ENCODE data around the gene TAF1A.
A peak's percentile ranks its signal among the peaks of the same experiment; 100 is the strongest.

The TAF1A gene

DNA sequence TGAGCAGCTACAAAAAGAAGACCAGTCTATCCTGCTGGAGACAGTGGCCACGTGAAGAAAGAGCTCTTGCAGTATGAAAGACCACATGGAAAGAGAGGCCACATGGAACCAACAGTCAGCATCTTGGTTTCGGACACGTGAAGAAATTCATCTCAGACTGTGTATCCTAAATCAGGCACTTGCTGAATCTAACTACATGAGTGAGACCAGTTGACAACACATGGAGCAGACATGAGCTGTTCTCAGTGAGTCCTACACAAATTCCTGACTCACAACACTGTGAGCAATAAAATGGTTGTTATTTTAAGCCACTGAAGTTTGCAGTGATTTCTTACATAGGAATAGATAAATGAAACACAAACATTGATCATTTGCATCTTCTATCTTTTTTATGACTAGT is 2.4 kb upstream of the TAF1A start:
- Histone ChIP-seq H3K79me2 (ENCODE audit: control insufficient read depth, insufficient read depth, low read length) (peaks cover 7% of the 10 kb centered on the region), H3K36me3 (ENCODE audit: control insufficient read depth, insufficient read depth, low read length) (no peaks in the 10 kb centered on the region), H3K4ac (ENCODE audit: low read depth, low read length) (no peak overlapping the region), H3K27ac (ENCODE audit: low read depth, low read length) (no peak overlapping the region), H3K23ac (ENCODE audit: low read length) (no peak overlapping the region), H3K56ac (ENCODE audit: low read length) (no peak overlapping the region), H2AK5ac (ENCODE audit: low read length) (no peak overlapping the region), H3K4me2 (ENCODE audit: low read length) (no peak overlapping the region), H2BK15ac (replicated peaks; ENCODE audit: low read depth) (no peak overlapping the region), H2BK5ac (ENCODE audit: low read length) (no peak overlapping the region), H2BK120ac (ENCODE audit: low read depth, low read length) (no peak overlapping the region), H3K27me3 (ENCODE audit: insufficient read depth, low read length, poor library complexity) (peaks cover 2% of the 10 kb centered on the region), H3K4me1 (ENCODE audit: control insufficient read depth, low read depth, low read length) (no peaks in the 10 kb centered on the region), H3K18ac (ENCODE audit: low read length) (no peak overlapping the region), H3K79me1 (ENCODE audit: low read length) (peaks cover 4% of the 10 kb centered on the region), H4K8ac (ENCODE audit: low read depth, low read length) (no peak overlapping the region), H4K5ac (ENCODE audit: low read length) (no peak overlapping the region), H3K9ac (ENCODE audit: low read length) (no peak overlapping the region), H3K4me3 (ENCODE audit: low read length) (no peak overlapping the region)
- DNase-seq: no peak
- WGBS (ENCODE audit: extremely low coverage, insufficient coverage, low lambda C conversion rate): no CpG with 5 or more reads among the region's 3 CpGs

- no peak overlapping the region for H2BK120ac ChIP-seq (ENCODE audit: low read depth, low read length)
- no peak overlapping the region for H3K4me2 ChIP-seq (ENCODE audit: low read length)
- H4K8ac ChIP-seq (ENCODE audit: low read depth, low read length): no peak overlapping the region
- H3K9ac ChIP-seq (ENCODE audit: low read length): no peak overlapping the region
- no peak overlapping the region for H3K18ac ChIP-seq (ENCODE audit: low read length)
- H3K56ac ChIP-seq (ENCODE audit: low read length): no peak overlapping the region
- H3K27ac ChIP-seq (ENCODE audit: low read depth, low read length): no peak overlapping the region
- H3K36me3 ChIP-seq (ENCODE audit: control insufficient read depth, insufficient read depth, low read length): no peaks in the 10 kb centered on the region
- H2BK15ac ChIP-seq (replicated peaks; ENCODE audit: low read depth): no peak overlapping the region
- no CpG with 5 or more reads among the region's 1 CpG for WGBS (ENCODE audit: extremely low coverage, insufficient coverage, low lambda C conversion rate)
- H3K79me1 ChIP-seq (ENCODE audit: low read length): peaks cover 6% of the 10 kb centered on the region
- H2AK5ac ChIP-seq (ENCODE audit: low read length): no peak overlapping the region
- no peaks in the 10 kb centered on the region for H3K27me3 ChIP-seq (ENCODE audit: insufficient read depth, low read length, poor library complexity)
- H3K79me2 ChIP-seq (ENCODE audit: control insufficient read depth, insufficient read depth, low read length): peaks cover 11% of the 10 kb centered on the region
- no peak overlapping the region for H3K23ac ChIP-seq (ENCODE audit: low read length)
- no peak for DNase-seq
- no peaks in the 10 kb centered on the region for H3K4me1 ChIP-seq (ENCODE audit: control insufficient read depth, low read depth, low read length)
- no peak overlapping the region for H3K4me3 ChIP-seq (ENCODE audit: low read length)
- no peak overlapping the region for H3K4ac ChIP-seq (ENCODE audit: low read depth, low read length)
- no peak overlapping the region for H2BK5ac ChIP-seq (ENCODE audit: low read length)
- H4K5ac ChIP-seq (ENCODE audit: low read length): no peak overlapping the region
Measured at GRCh38 chr1:222588135-222588534, 1.6 kb downstream of the TAF1A start.

- Histone ChIP-seq H3K23ac (ENCODE audit: low read length) (no peak overlapping the region), H3K4me2 (ENCODE audit: low read length) (no peak overlapping the region), H3K4me1 (ENCODE audit: control insufficient read depth, low read depth, low read length) (no peaks in the 10 kb centered on the region), H3K4ac (ENCODE audit: low read depth, low read length) (no peak overlapping the region), H3K9ac (ENCODE audit: low read length) (no peak overlapping the region), H3K79me1 (ENCODE audit: low read length) (peaks cover 6% of the 10 kb centered on the region), H3K56ac (ENCODE audit: low read length) (no peak overlapping the region), H2AK5ac (ENCODE audit: low read length) (no peak overlapping the region), H3K4me3 (ENCODE audit: low read length) (no peak overlapping the region), H2BK120ac (ENCODE audit: low read depth, low read length) (no peak overlapping the region), H4K5ac (ENCODE audit: low read length) (no peak overlapping the region), H3K27ac (ENCODE audit: low read depth, low read length) (no peak overlapping the region), H3K18ac (ENCODE audit: low read length) (no peak overlapping the region), H3K36me3 (ENCODE audit: control insufficient read depth, insufficient read depth, low read length) (no peaks in the 10 kb centered on the region), H4K8ac (ENCODE audit: low read depth, low read length) (no peak overlapping the region), H3K79me2 (ENCODE audit: control insufficient read depth, insufficient read depth, low read length) (peaks cover 11% of the 10 kb centered on the region), H2BK15ac (replicated peaks; ENCODE audit: low read depth) (no peak overlapping the region), H2BK5ac (ENCODE audit: low read length) (no peak overlapping the region), H3K27me3 (ENCODE audit: insufficient read depth, low read length, poor library complexity) (no peaks in the 10 kb centered on the region)
- DNase-seq: no peak
- WGBS (ENCODE audit: extremely low coverage, insufficient coverage, low lambda C conversion rate): no CpG with 5 or more reads among the region's 2 CpGs
Measured at GRCh38 chr1:222586842-222587241, 2.9 kb downstream of the TAF1A start.

DNA sequence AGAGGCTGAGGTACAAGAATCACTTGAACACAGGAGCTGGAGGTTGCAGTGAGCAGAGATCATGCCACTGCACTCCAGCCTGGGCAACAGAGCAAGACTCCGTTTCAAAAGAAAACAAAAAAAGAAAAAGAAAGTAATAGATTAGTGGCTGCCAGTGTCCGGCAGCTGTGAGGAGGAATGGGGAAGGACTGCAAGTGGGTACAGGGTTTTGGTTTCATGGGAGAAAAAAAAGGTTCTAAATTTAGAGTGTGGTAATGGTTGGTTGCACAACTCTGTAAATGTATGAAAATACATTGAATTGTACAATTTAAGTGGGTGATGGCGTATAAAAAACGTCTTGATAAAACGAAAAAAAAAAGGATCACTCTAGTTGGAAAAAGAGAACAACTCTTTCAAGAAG is 6.7 kb downstream of the TAF1A start:
- H3K4me1 ChIP-seq (ENCODE audit: control insufficient read depth, low read depth, low read length): no peaks in the 10 kb centered on the region
- DNase-seq: no peak
- no peak overlapping the region for H2AK5ac ChIP-seq (ENCODE audit: low read length)
- no peak overlapping the region for H3K56ac ChIP-seq (ENCODE audit: low read length)
- H3K27ac ChIP-seq (ENCODE audit: low read depth, low read length): no peak overlapping the region
- H2BK15ac ChIP-seq (replicated peaks; ENCODE audit: low read depth): no peak overlapping the region
- no peak overlapping the region for H3K4me2 ChIP-seq (ENCODE audit: low read length)
- no peaks in the 10 kb centered on the region for H3K27me3 ChIP-seq (ENCODE audit: insufficient read depth, low read length, poor library complexity)
- H3K9ac ChIP-seq (ENCODE audit: low read length): no peak overlapping the region
- no peaks in the 10 kb centered on the region for H3K36me3 ChIP-seq (ENCODE audit: control insufficient read depth, insufficient read depth, low read length)
- peaks cover 4% of the 10 kb centered on the region for H3K79me2 ChIP-seq (ENCODE audit: control insufficient read depth, insufficient read depth, low read length)
- no peak overlapping the region for H3K18ac ChIP-seq (ENCODE audit: low read length)
- no peak overlapping the region for H4K5ac ChIP-seq (ENCODE audit: low read length)
- no peak overlapping the region for H2BK120ac ChIP-seq (ENCODE audit: low read depth, low read length)
- H3K79me1 ChIP-seq (ENCODE audit: low read length): peaks cover 2% of the 10 kb centered on the region
- no peak overlapping the region for H4K8ac ChIP-seq (ENCODE audit: low read depth, low read length)
- no peak overlapping the region for H3K4me3 ChIP-seq (ENCODE audit: low read length)
- H3K23ac ChIP-seq (ENCODE audit: low read length): no peak overlapping the region
- H3K4ac ChIP-seq (ENCODE audit: low read depth, low read length): no peak overlapping the region
- WGBS (ENCODE audit: extremely low coverage, insufficient coverage, low lambda C conversion rate): 100% methylated on average over 2 of the region's 5 CpGs
- no peak overlapping the region for H2BK5ac ChIP-seq (ENCODE audit: low read length)

GRCh38 chr1:222582099-222582774 is 7.5 kb downstream of the TAF1A start:
- H3K27ac ChIP-seq (ENCODE audit: low read depth, low read length): no peak overlapping the region
- no peak overlapping the region for H4K8ac ChIP-seq (ENCODE audit: low read depth, low read length)
- no peaks in the 10 kb centered on the region for H3K36me3 ChIP-seq (ENCODE audit: control insufficient read depth, insufficient read depth, low read length)
- no CpG with 5 or more reads among the region's 4 CpGs for WGBS (ENCODE audit: extremely low coverage, insufficient coverage, low lambda C conversion rate)
- DNase-seq: peak; percentile 67
- H3K4me2 ChIP-seq (ENCODE audit: low read length): no peak overlapping the region
- H3K79me1 ChIP-seq (ENCODE audit: low read length): peaks cover 2% of the 10 kb centered on the region
- no peak overlapping the region for H3K18ac ChIP-seq (ENCODE audit: low read length)
- H4K5ac ChIP-seq (ENCODE audit: low read length): no peak overlapping the region
- H3K23ac ChIP-seq (ENCODE audit: low read length): no peak overlapping the region
- H3K4me1 ChIP-seq (ENCODE audit: control insufficient read depth, low read depth, low read length): no peaks in the 10 kb centered on the region
- no peak overlapping the region for H3K9ac ChIP-seq (ENCODE audit: low read length)
- no peak overlapping the region for H3K4me3 ChIP-seq (ENCODE audit: low read length)
- H2AK5ac ChIP-seq (ENCODE audit: low read length): no peak overlapping the region
- H3K79me2 ChIP-seq (ENCODE audit: control insufficient read depth, insufficient read depth, low read length): peaks cover 4% of the 10 kb centered on the region
- H3K27me3 ChIP-seq (ENCODE audit: insufficient read depth, low read length, poor library complexity): no peaks in the 10 kb centered on the region
- no peak overlapping the region for H3K56ac ChIP-seq (ENCODE audit: low read length)
- no peak overlapping the region for H3K4ac ChIP-seq (ENCODE audit: low read depth, low read length)
- H2BK120ac ChIP-seq (ENCODE audit: low read depth, low read length): no peak overlapping the region
- H2BK5ac ChIP-seq (ENCODE audit: low read length): no peak overlapping the region
- H2BK15ac ChIP-seq (replicated peaks; ENCODE audit: low read depth): no peak overlapping the region

GRCh38 chr1:222579316-222579715 is 10.4 kb downstream of the TAF1A start:
- H4K5ac ChIP-seq (ENCODE audit: low read length): no peak overlapping the region
- no peak overlapping the region for H2BK120ac ChIP-seq (ENCODE audit: low read depth, low read length)
- no peak overlapping the region for H3K23ac ChIP-seq (ENCODE audit: low read length)
- H3K27ac ChIP-seq (ENCODE audit: low read depth, low read length): no peak overlapping the region
- H3K9ac ChIP-seq (ENCODE audit: low read length): no peak overlapping the region
- H2BK15ac ChIP-seq (replicated peaks; ENCODE audit: low read depth): no peak overlapping the region
- no CpG with 5 or more reads among the region's 3 CpGs for WGBS (ENCODE audit: extremely low coverage, insufficient coverage, low lambda C conversion rate)
- H3K4ac ChIP-seq (ENCODE audit: low read depth, low read length): no peak overlapping the region
- no peaks in the 10 kb centered on the region for H3K36me3 ChIP-seq (ENCODE audit: control insufficient read depth, insufficient read depth, low read length)
- no peak overlapping the region for H3K4me3 ChIP-seq (ENCODE audit: low read length)
- H3K4me1 ChIP-seq (ENCODE audit: control insufficient read depth, low read depth, low read length): no peaks in the 10 kb centered on the region
- no peak for DNase-seq
- H2BK5ac ChIP-seq (ENCODE audit: low read length): no peak overlapping the region
- H3K79me1 ChIP-seq (ENCODE audit: low read length): no peaks in the 10 kb centered on the region
- no peaks in the 10 kb centered on the region for H3K27me3 ChIP-seq (ENCODE audit: insufficient read depth, low read length, poor library complexity)
- no peak overlapping the region for H3K18ac ChIP-seq (ENCODE audit: low read length)
- no peak overlapping the region for H2AK5ac ChIP-seq (ENCODE audit: low read length)
- H3K79me2 ChIP-seq (ENCODE audit: control insufficient read depth, insufficient read depth, low read length): no peaks in the 10 kb centered on the region
- no peak overlapping the region for H3K4me2 ChIP-seq (ENCODE audit: low read length)
- no peak overlapping the region for H4K8ac ChIP-seq (ENCODE audit: low read depth, low read length)
- H3K56ac ChIP-seq (ENCODE audit: low read length): no peak overlapping the region

All from mesendoderm (in vitro differentiated cells).